Loucy (cell line): Measurements from ENCODE around the gene APMAP.

ENCODE experiments used
- H2AFZ ChIP-seq: fragments of 200-600 bp; sonication (generic); 2 replicates; pipeline ENCODE4 v1.6.0; 2016; ENCODE audit warnings: antibody characterized with exemption, mild to moderate bottlenecking, low read length, moderate library complexity
- H3F3A ChIP-seq: fragments of 200-600 bp; 2 replicates; pipeline ENCODE4 v1.6.0; 2016; ENCODE audit warnings: antibody characterized with exemption, low read depth, mild to moderate bottlenecking
- H3K27me3 ChIP-seq: fragments of 200-600 bp; sonication (generic); 2 replicates; pipeline ENCODE4 v1.6.1; 2014; ENCODE audit warnings: low read length, mild to moderate bottlenecking; ENCODE audit not compliant: insufficient read depth, poor library complexity, severe bottlenecking
- H3K36me3 ChIP-seq: fragments of 200-600 bp; sonication (generic); 2 replicates; pipeline ENCODE4 v1.6.1; 2016; ENCODE audit warnings: low read length; ENCODE audit not compliant: insufficient read depth
- H3K4me1 ChIP-seq: fragments of 200-600 bp; sonication (generic); 2 replicates; pipeline ENCODE4 v1.5.1; 2014; ENCODE audit warnings: low read length, mild to moderate bottlenecking; ENCODE audit not compliant: insufficient read depth, poor library complexity, severe bottlenecking
- H3K4me2 ChIP-seq: fragments of 200-600 bp; sonication (generic); 2 replicates; pipeline ENCODE4 v1.6.0; 2014; ENCODE audit warnings: antibody characterized with exemption, low read length, low read depth, mild to moderate bottlenecking; ENCODE audit not compliant: poor library complexity, severe bottlenecking
- H3K4me3 ChIP-seq: fragments of 200-600 bp; sonication (generic); 2 replicates; pipeline ENCODE4 v1.5.1; 2014; ENCODE audit warnings: low read length, mild to moderate bottlenecking, mixed read lengths; ENCODE audit not compliant: poor library complexity, severe bottlenecking
- H3K79me2 ChIP-seq: fragments of 200-600 bp; sonication (generic); 2 replicates; pipeline ENCODE4 v1.6.1; 2014; ENCODE audit warnings: low read length; ENCODE audit not compliant: insufficient read depth
- H3K9ac ChIP-seq: fragments of 200-600 bp; sonication (generic); 2 replicates; pipeline ENCODE4 v1.6.0; 2014; ENCODE audit warnings: mild to moderate bottlenecking, low read depth, low read length, moderate library complexity; ENCODE audit not compliant: poor library complexity, severe bottlenecking
- H3K9me2 ChIP-seq: fragments of 200-600 bp; sonication (generic); replicated peaks from 2 replicates; pipeline ENCODE4 v1.6.1; 2016; ENCODE audit warnings: low read depth, low read length, mixed read lengths
- H3K9me3 ChIP-seq: fragments of 200-600 bp; sonication (generic); 2 replicates; pipeline ENCODE4 v1.6.1; 2014; ENCODE audit warnings: mild to moderate bottlenecking, antibody characterized with exemption, low read length, low read depth; ENCODE audit not compliant: insufficient read depth
- H4K20me1 ChIP-seq: fragments of 200-600 bp; sonication (generic); 2 replicates; pipeline ENCODE4 v1.6.0; 2014; ENCODE audit warnings: antibody characterized with exemption, low read length, mild to moderate bottlenecking; ENCODE audit not compliant: insufficient read depth, poor library complexity, severe bottlenecking
- EZH2phosphoT487 ChIP-seq: fragments of 200-600 bp; IDR thresholded peaks from 2 replicates; pipeline ENCODE4 v1.6.1; 2018; ENCODE audit warnings: antibody characterized with exemption, mild to moderate bottlenecking, moderate library complexity, borderline replicate concordance
- TF ChIP-seq, protein P1 (sequence below): fragments of 200-600 bp; sonication (generic); conservative IDR thresholded peaks from 2 replicates; pipeline ENCODE4 v1.5.1; 2014; ENCODE audit warnings: mild to moderate bottlenecking, antibody characterized with exemption, low read length

The APMAP gene

DNA sequence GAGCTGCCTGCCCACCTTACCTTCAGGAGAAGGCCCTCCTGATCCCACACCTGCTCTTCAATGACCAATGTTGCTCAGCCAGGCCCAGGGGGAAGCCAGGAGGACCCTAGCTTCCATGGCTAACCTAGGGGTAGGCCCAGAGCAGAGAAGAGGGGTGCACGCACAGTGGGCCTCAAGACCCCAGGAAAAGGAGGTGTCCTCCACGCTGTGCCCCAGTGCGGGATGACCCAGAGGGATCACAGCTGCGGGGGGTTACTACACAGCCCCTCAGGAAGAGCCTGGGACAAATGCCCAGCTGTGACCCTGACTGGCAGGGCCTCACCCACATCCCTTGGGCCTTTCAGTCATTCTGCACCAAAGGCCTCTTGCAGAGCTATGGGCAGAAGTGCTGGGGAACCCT, 31.6 kb upstream of the APMAP start:
- H4K20me1 ChIP-seq: no peaks in the 10 kb centered on the region
- H3K27me3 ChIP-seq: no peaks in the 10 kb centered on the region
- H3K9ac ChIP-seq: no peak overlapping the region
- no peak for TF ChIP-seq EZH2phosphoT487
- TF ChIP-seq, protein P1, sequence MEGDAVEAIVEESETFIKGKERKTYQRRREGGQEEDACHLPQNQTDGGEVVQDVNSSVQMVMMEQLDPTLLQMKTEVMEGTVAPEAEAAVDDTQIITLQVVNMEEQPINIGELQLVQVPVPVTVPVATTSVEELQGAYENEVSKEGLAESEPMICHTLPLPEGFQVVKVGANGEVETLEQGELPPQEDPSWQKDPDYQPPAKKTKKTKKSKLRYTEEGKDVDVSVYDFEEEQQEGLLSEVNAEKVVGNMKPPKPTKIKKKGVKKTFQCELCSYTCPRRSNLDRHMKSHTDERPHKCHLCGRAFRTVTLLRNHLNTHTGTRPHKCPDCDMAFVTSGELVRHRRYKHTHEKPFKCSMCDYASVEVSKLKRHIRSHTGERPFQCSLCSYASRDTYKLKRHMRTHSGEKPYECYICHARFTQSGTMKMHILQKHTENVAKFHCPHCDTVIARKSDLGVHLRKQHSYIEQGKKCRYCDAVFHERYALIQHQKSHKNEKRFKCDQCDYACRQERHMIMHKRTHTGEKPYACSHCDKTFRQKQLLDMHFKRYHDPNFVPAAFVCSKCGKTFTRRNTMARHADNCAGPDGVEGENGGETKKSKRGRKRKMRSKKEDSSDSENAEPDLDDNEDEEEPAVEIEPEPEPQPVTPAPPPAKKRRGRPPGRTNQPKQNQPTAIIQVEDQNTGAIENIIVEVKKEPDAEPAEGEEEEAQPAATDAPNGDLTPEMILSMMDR: no peak
- no peaks in the 10 kb centered on the region for H3F3A ChIP-seq
- no peak overlapping the region for H2AFZ ChIP-seq
- H3K4me2 ChIP-seq: no peak overlapping the region
- peaks cover 14% of the 10 kb centered on the region for H3K4me1 ChIP-seq
- no peaks in the 10 kb centered on the region for H3K9me2 ChIP-seq
- H3K9me3 ChIP-seq: no peaks in the 10 kb centered on the region
- no peak overlapping the region for H3K4me3 ChIP-seq
- peaks cover 10% of the 10 kb centered on the region for H3K79me2 ChIP-seq
- H3K36me3 ChIP-seq: peaks cover 46% of the 10 kb centered on the region; the same call in 1 of the 2 replicates

DNA sequence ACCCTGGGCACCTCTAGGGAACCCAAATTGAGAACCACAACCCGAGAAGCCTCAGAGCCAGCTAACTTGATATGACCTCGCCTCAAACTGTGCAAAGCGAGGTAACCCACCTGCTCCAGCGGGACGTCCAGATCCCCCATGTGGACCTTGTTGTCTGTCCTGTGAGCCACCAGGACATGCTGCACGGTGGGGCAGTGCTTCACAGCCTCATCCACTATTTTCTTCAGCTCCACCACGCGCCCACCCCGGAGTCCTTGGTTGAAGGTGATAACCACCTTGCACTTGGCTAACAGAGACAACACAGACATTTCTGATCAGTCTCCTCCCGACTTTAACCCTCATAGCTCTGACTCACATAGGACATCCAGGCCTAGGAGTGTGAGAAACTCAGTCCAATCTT, 30.8 kb upstream of the APMAP start:
- H2AFZ ChIP-seq: no peak overlapping the region
- no peaks in the 10 kb centered on the region for H4K20me1 ChIP-seq
- no peak overlapping the region for H3K4me2 ChIP-seq
- no peak overlapping the region for H3K4me3 ChIP-seq
- peaks cover 10% of the 10 kb centered on the region for H3K79me2 ChIP-seq
- no peaks in the 10 kb centered on the region for H3K27me3 ChIP-seq
- no peaks in the 10 kb centered on the region for H3F3A ChIP-seq
- H3K36me3 ChIP-seq: peaks cover 45% of the 10 kb centered on the region; the same call in 1 of the 2 replicates
- TF ChIP-seq EZH2phosphoT487: no peak
- TF ChIP-seq, protein P1: no peak
- H3K9ac ChIP-seq: no peak overlapping the region
- H3K9me3 ChIP-seq: no peaks in the 10 kb centered on the region
- peaks cover 14% of the 10 kb centered on the region for H3K4me1 ChIP-seq
- H3K9me2 ChIP-seq: no peaks in the 10 kb centered on the region

- no peak overlapping the region for H3K4me2 ChIP-seq
- H3K9me2 ChIP-seq: no peaks in the 10 kb centered on the region
- H4K20me1 ChIP-seq: no peaks in the 10 kb centered on the region
- H3K79me2 ChIP-seq: peaks cover 6% of the 10 kb centered on the region; the same call in 1 of the 2 replicates
- no peaks in the 10 kb centered on the region for H3F3A ChIP-seq
- H3K4me1 ChIP-seq: peaks cover 14% of the 10 kb centered on the region
- H3K36me3 ChIP-seq: peaks cover 48% of the 10 kb centered on the region; the same call in 1 of the 2 replicates
- H2AFZ ChIP-seq: no peak overlapping the region
- no peak overlapping the region for H3K9ac ChIP-seq
- TF ChIP-seq, protein P1: no peak
- no peak for TF ChIP-seq EZH2phosphoT487
- H3K4me3 ChIP-seq: no peak overlapping the region
- no peaks in the 10 kb centered on the region for H3K27me3 ChIP-seq
- H3K9me3 ChIP-seq: no peaks in the 10 kb centered on the region
Measured at GRCh38 chr20:25022680-25023079, 30.1 kb upstream of the APMAP start.
